Osteoblast (primary cell): ENCODE results near the gene DUS2. TPM values are rescaled to one million over a fixed set of nuclear protein-coding genes. Genes with fewer than 3 reads are reported as not detected.

Experiments used
- DNase-seq: peaks from one replicate; pipeline ENCODE4 v3.0.0; 2011; ENCODE audit warnings: low spot score, mixed read lengths; ENCODE audit not compliant: insufficient read length; ENCODE audit errors: missing footprints
- H2AFZ ChIP-seq: 2 replicates; pipeline ENCODE4 v1.6.0; 2011; ENCODE audit warnings: mild to moderate bottlenecking, low read length
- H3K27ac ChIP-seq: 2 replicates; pipeline ENCODE4 v1.5.1; 2011; ENCODE audit warnings: mild to moderate bottlenecking, low read depth, low read length, moderate library complexity
- H3K27me3 ChIP-seq: 2 replicates; pipeline ENCODE4 v1.6.0; 2012; ENCODE audit warnings: mild to moderate bottlenecking, control low read depth, inconsistent platforms, low read length, moderate library complexity; ENCODE audit not compliant: insufficient read depth
- H3K36me3 ChIP-seq: 2 replicates; pipeline ENCODE4 v1.5.1; 2011; ENCODE audit warnings: mild to moderate bottlenecking, low read length, control low read depth, moderate library complexity; ENCODE audit not compliant: insufficient read depth
- H3K4me1 ChIP-seq: 2 replicates; pipeline ENCODE4 v1.5.1; 2011; ENCODE audit warnings: mild to moderate bottlenecking, low read length, control low read depth, moderate library complexity; ENCODE audit not compliant: insufficient read depth
- H3K4me2 ChIP-seq: 2 replicates; pipeline ENCODE4 v1.6.0; 2011; ENCODE audit warnings: mild to moderate bottlenecking, low read length; ENCODE audit not compliant: insufficient read depth
- H3K4me3 ChIP-seq: fragments of 200-600 bp; sonication (generic); 3 replicates; pipeline ENCODE4 v1.5.1; 2012; ENCODE audit warnings: mild to moderate bottlenecking, low read length, inconsistent platforms; ENCODE audit not compliant: insufficient read depth
- H3K79me2 ChIP-seq: 2 replicates; pipeline ENCODE4 v1.6.0; 2012; ENCODE audit warnings: mild to moderate bottlenecking, low read length, control low read depth, inconsistent platforms; ENCODE audit not compliant: insufficient read depth
- H3K9me3 ChIP-seq: 2 replicates; pipeline ENCODE4 v1.5.1; 2011; ENCODE audit warnings: low read depth, low read length, control low read depth
- H4K20me1 ChIP-seq: 2 replicates; pipeline ENCODE4 v1.6.0; 2012; ENCODE audit warnings: mild to moderate bottlenecking, low read length, control low read depth; ENCODE audit not compliant: insufficient read depth
- CTCF ChIP-seq: IDR thresholded peaks from 2 replicates; pipeline ENCODE4 v1.5.1; 2011; ENCODE audit warnings: mild to moderate bottlenecking, low read depth, low read length, moderate library complexity; ENCODE audit errors: extremely low read depth
- total RNA-seq: library from RNA; depleted of rRNA; stranded (reverse); fragments of >200 nt; gene quantifications from 2 replicates; pipeline ENCODE4 v1.2.3, GENCODE V29; 2012

The DUS2 gene
- total RNA-seq, 1 donor: 8.7 TPM

- H3K36me3 ChIP-seq: no peaks in the 10 kb centered on the region
- DNase-seq: no peak
- TF ChIP-seq CTCF: no peak
Observed at GRCh38 chr16:68094614-68094934, 71.5 kb downstream of the DUS2 start.

GRCh38 chr16:68096491-68096890 is 73.4 kb downstream of the DUS2 start:
- Histone ChIP-seq H3K4me1 (peaks cover 15% of the 10 kb centered on the region), H2AFZ (no peak overlapping the region), H3K79me2 (peaks cover 97% of the 10 kb centered on the region), H3K27me3 (no peaks in the 10 kb centered on the region), H3K36me3 (no peaks in the 10 kb centered on the region), H4K20me1 (peaks cover 8% of the 10 kb centered on the region), H3K4me3 (no peak overlapping the region), H3K4me2 (no peak overlapping the region), H3K27ac (no peak overlapping the region), H3K9me3 (no peaks in the 10 kb centered on the region)
- DNase-seq: no peak
- no peak for TF ChIP-seq CTCF

More at GRCh38 chr16:68094614-68094934, 71.5 kb downstream of the DUS2 start:
- H4K20me1 ChIP-seq: peaks cover 8% of the 10 kb centered on the region
- no peaks in the 10 kb centered on the region for H3K9me3 ChIP-seq
- H3K4me2 ChIP-seq: no peak overlapping the region
- no peak overlapping the region for H2AFZ ChIP-seq
- H3K4me1 ChIP-seq: peaks cover 26% of the 10 kb centered on the region
- H3K79me2 ChIP-seq: peaks cover 98% of the 10 kb centered on the region
- H3K4me3 ChIP-seq: no peak overlapping the region
- no peaks in the 10 kb centered on the region for H3K27me3 ChIP-seq
- H3K27ac ChIP-seq: no peak overlapping the region

DNA sequence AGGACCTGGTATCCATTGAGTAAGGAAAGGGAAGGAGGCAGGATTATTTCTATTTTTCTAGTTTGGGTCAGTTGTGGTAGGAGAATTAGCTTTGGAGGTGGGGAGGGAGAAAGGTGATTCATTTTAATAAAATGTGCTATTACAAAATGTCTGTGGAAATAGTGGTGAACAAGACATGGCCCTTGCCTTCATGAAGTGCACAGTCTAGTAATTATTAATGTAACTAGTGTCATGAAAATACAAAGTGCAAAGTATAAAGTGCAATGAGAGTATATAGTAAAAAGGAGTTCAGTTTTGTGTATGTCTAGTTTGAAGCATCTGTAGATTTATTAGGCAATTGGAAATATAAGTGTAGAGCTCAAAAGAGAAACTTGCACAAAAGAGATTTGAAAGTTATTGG is 74.0 kb downstream of the DUS2 start:
- H4K20me1 ChIP-seq: peaks cover 12% of the 10 kb centered on the region
- no peak for DNase-seq
- H3K9me3 ChIP-seq: no peaks in the 10 kb centered on the region
- H3K79me2 ChIP-seq: peaks cover 97% of the 10 kb centered on the region
- H3K4me1 ChIP-seq: peaks cover 9% of the 10 kb centered on the region
- H3K36me3 ChIP-seq: no peaks in the 10 kb centered on the region
- no peak overlapping the region for H3K27ac ChIP-seq
- H3K27me3 ChIP-seq: no peaks in the 10 kb centered on the region
- H3K4me2 ChIP-seq: no peak overlapping the region
- no peak overlapping the region for H3K4me3 ChIP-seq
- no peak for TF ChIP-seq CTCF
- no peak overlapping the region for H2AFZ ChIP-seq

DNA sequence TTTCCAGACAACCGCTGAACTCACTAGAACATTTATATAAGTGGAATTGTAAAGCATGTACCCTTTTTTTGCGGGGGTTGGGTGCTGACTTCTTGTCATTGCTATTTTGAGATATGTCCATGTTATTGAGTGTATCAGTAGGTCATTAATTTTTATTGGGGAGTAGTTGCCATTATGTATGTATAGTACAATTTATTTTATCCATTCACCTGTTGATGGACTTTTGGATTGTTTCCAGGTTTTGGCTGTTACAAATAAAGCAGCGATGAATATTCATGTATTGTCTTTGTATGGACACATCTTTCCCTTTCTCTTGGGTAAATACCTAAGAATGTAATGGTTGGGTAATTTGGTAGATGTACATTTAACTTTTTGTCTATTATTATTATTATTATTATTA is 74.8 kb downstream of the DUS2 start:
- no peak for TF ChIP-seq CTCF
- H2AFZ ChIP-seq: no peak overlapping the region
- no peak overlapping the region for H3K4me2 ChIP-seq
- no peak for DNase-seq
- peaks cover 9% of the 10 kb centered on the region for H3K4me1 ChIP-seq
- peaks cover 18% of the 10 kb centered on the region for H4K20me1 ChIP-seq
- no peak overlapping the region for H3K4me3 ChIP-seq
- H3K27me3 ChIP-seq: no peaks in the 10 kb centered on the region
- H3K36me3 ChIP-seq: no peaks in the 10 kb centered on the region
- no peaks in the 10 kb centered on the region for H3K9me3 ChIP-seq
- H3K79me2 ChIP-seq: peaks cover 96% of the 10 kb centered on the region
- no peak overlapping the region for H3K27ac ChIP-seq
